ENCODE measurements around the gene GNG7. TPM values are rescaled to one million over a fixed set of nuclear protein-coding genes. Genes with fewer than 3 reads are reported as not detected.

GNG7 gene
- total and polyA plus RNA-seq, 10 of the 15 experiments (the other 5 are each of a cell fraction or from before 2014, with no cell fraction given), result 1.9 to 13.6 (median 6.5) TPM

GRCh38 chr19:2680808-2681207 lies 21.7 kb downstream of the GNG7 start (continued):
- TF ChIP-seq USF1 (IDR thresholded peaks at IDR 0.05; ENCODE audit: borderline replicate concordance, extremely low read length, insufficient read depth, low read depth, low read length), result no peak
- TF ChIP-seq POU2F2 (IDR thresholded peaks at IDR 0.05; ENCODE audit: borderline replicate concordance, low read depth, low read length), result peak; percentile 88; the same call in 2 of the 3 replicates
- no peak for TF ChIP-seq ATF7 (IDR thresholded peaks at IDR 0.05; ENCODE audit: low read depth)
- no peak for TF ChIP-seq E2F8 (IDR thresholded peaks at IDR 0.05; ENCODE audit: low read depth, partially characterized antibody)
- TF ChIP-seq CTCF (IDR thresholded peaks at IDR 0.05 in 2 of 3, conservative IDR thresholded peaks at IDR 0.05 in 1 of 3; ENCODE audit: control insufficient read depth in 2 of 3, extremely low read depth in 1 of 3, insufficient read depth in 1 of 3, low read depth in 3 of 3, low read length in 3 of 3), result no peak
- no peak for TF ChIP-seq RUNX3 (IDR thresholded peaks at IDR 0.05; ENCODE audit: low read length)
- no peak for TF ChIP-seq BCLAF1 (IDR thresholded peaks at IDR 0.05)
- peak; percentile 45; the same call in 1 of the 2 replicates for TF ChIP-seq PKNOX1 (IDR thresholded peaks at IDR 0.05)
- TF ChIP-seq POLR2AphosphoS2 (IDR thresholded peaks at IDR 0.05; ENCODE audit: low read depth, low read length), result no peak
- TF ChIP-seq MEF2B (IDR thresholded peaks at IDR 0.05; ENCODE audit: partially characterized antibody, poor library complexity, severe bottlenecking), result peak; percentile 83
- no peak for TF ChIP-seq RFX5 (IDR thresholded peaks at IDR 0.05; ENCODE audit: low read depth, low read length)
- TF ChIP-seq FOXK2 (IDR thresholded peaks at IDR 0.05), result no peak
- no peak for TF ChIP-seq TARDBP (IDR thresholded peaks at IDR 0.05; ENCODE audit: borderline replicate concordance)
- no peak for TF ChIP-seq SUPT20H (IDR thresholded peaks at IDR 0.05; ENCODE audit: borderline replicate concordance, control insufficient read depth, low read depth, low read length)
- no peak for TF ChIP-seq TCF3 (IDR thresholded peaks at IDR 0.05; ENCODE audit: borderline replicate concordance, insufficient read depth, low read depth, low read length)
- 0 out of 2 replicates have a peak, but pooled peaks have one; percentile 4 for TF ChIP-seq SIN3A (IDR thresholded peaks at IDR 0.05; ENCODE audit: low read depth, low read length)
- TF ChIP-seq ASH2L (IDR thresholded peaks at IDR 0.05; ENCODE audit: borderline replicate concordance, low read depth), result no peak
- no peak for TF ChIP-seq EZH2 (IDR thresholded peaks at IDR 0.05; ENCODE audit: borderline replicate concordance, control insufficient read depth, low read depth, low read length)
- no peak for TF ChIP-seq ZNF622 (IDR thresholded peaks at IDR 0.05)
- 0 out of 4 replicates have a peak, but pooled peaks of 1 of the 2 experiments have one; percentile 19 for TF ChIP-seq ETV6 (conservative IDR thresholded peaks at IDR 0.05 in 1 of 2, IDR thresholded peaks at IDR 0.05 in 1 of 2; ENCODE audit: borderline replicate concordance in 1 of 2, low read depth in 1 of 2)

All from GM12878 (cell line).